PC-9 (cell line): ENCODE results near the gene SLC37A3. TPM values are rescaled to one million over a fixed set of nuclear protein-coding genes. Genes with fewer than 3 reads are reported as not detected.
"Not testable (repeated sequence)": the region's sequence is repeated elsewhere in the genome, so short reads cannot be mapped to it uniquely, and the experiment has no call there.

Source experiments
- BruUV-seq: library from RNA; stranded (reverse); fragments of 400-500 nt; replicated peaks from 2 replicates; lab custom pipeline; 2021; lab: Mats Ljungman, UMichigan
- CTCF ChIA-PET: fragments of 300-600 bp; sonication (Branson Sonifier 250); formaldehyde crosslinking; loops from one replicate; lab custom pipeline; 2022; ENCODE audit warnings: antibody characterized with exemption; lab: Charles Lee
- POLR2A ChIA-PET: fragments of 300-600 bp; sonication (Branson Sonifier 250); formaldehyde crosslinking; loops from one replicate; lab custom pipeline; 2022; ENCODE audit warnings: antibody characterized with exemption; ENCODE audit not compliant: unreplicated experiment; lab: Charles Lee
- DNase-seq, 2 experiments: peaks; one replicate each; pipeline versions ENCODE4 v3.0.0 to v3.0.0-alpha.2; 2015 to 2022; ENCODE audit warnings: mixed read lengths in 1 of 2
- H2AFZ ChIP-seq: fragments of 200-600 bp; sonication (generic); 2 replicates; pipeline ENCODE4 v1.8.1; 2017; ENCODE audit warnings: antibody characterized with exemption
- H3F3A ChIP-seq: fragments of 200-600 bp; sonication (generic); 2 replicates; pipeline ENCODE4 v1.8.1; 2017; ENCODE audit warnings: antibody characterized with exemption, mild to moderate bottlenecking, low read depth; ENCODE audit not compliant: insufficient read depth
- H3K27ac ChIP-seq: fragments of 200-600 bp; sonication (generic); 2 replicates; pipeline ENCODE4 v1.6.1; 2016; ENCODE audit warnings: mixed run types
- H3K27me3 ChIP-seq: fragments of 200-600 bp; sonication (generic); 2 replicates; pipeline ENCODE4 v1.6.1; 2016; ENCODE audit warnings: low read depth, mixed run types; ENCODE audit not compliant: insufficient read depth
- H3K36me3 ChIP-seq: fragments of 200-600 bp; sonication (generic); 2 replicates; pipeline ENCODE4 v1.6.1; 2016; ENCODE audit warnings: low read depth, mixed run types
- H3K4me1 ChIP-seq: fragments of 200-600 bp; sonication (generic); replicated peaks from 2 replicates; pipeline ENCODE4 v1.6.1; 2016; ENCODE audit warnings: mixed run types; ENCODE audit not compliant: insufficient read depth
- H3K4me2 ChIP-seq: fragments of 200-600 bp; sonication (generic); 2 replicates; pipeline ENCODE4 v1.6.1; 2017; ENCODE audit warnings: mixed run types
- H3K4me3 ChIP-seq: fragments of 200-600 bp; sonication (generic); 2 replicates; pipeline ENCODE4 v1.6.1; 2016; ENCODE audit warnings: mixed run types
- H3K79me2 ChIP-seq: fragments of 200-600 bp; sonication (generic); 2 replicates; pipeline ENCODE4 v1.6.1; 2017; ENCODE audit warnings: low read depth, mixed run types
- H3K9me2 ChIP-seq: fragments of 200-600 bp; sonication (generic); 2 replicates; pipeline ENCODE4 v1.8.1; 2017; ENCODE audit warnings: mild to moderate bottlenecking; ENCODE audit not compliant: insufficient read depth
- H3K9me3 ChIP-seq: fragments of 200-600 bp; sonication (generic); 2 replicates; pipeline ENCODE4 v1.8.1; 2016; ENCODE audit warnings: low read depth; ENCODE audit not compliant: insufficient read depth
- H4K20me1 ChIP-seq: fragments of 200-600 bp; sonication (generic); 2 replicates; pipeline ENCODE4 v1.8.1; 2017; ENCODE audit not compliant: insufficient read depth
- CTCF ChIP-seq: fragments of 200-600 bp; sonication (generic); conservative IDR thresholded peaks from 2 replicates; pipeline ENCODE4 v1.6.1; 2017; ENCODE audit warnings: mixed run types, antibody characterized with exemption, mild to moderate bottlenecking, moderate library complexity
- EZH2 ChIP-seq: fragments of 200-600 bp; sonication (generic); IDR thresholded peaks from 2 replicates; pipeline ENCODE4 v1.8.0; 2017; ENCODE audit warnings: antibody characterized with exemption, low read depth
- intact Hi-C: fragments of 100-400 bp; cut with micrococcal nuclease; formaldehyde crosslinking; loops from one replicate; pipeline ENCODE4 v1.10.0; 2022; ENCODE audit not compliant: unreplicated experiment
- total RNA-seq: library from RNA; stranded (reverse); gene quantifications from 2 replicates; pipeline ENCODE4 v1.2.3, GENCODE V29; 2021

SLC37A3 gene
- total RNA-seq, 1 experiment from 2014 or later = 54.8 TPM

- Histone ChIP-seq H3K4me3 (no peak overlapping the region), H3K4me1 (no peaks in the 10 kb centered on the region), H3F3A (no peaks in the 10 kb centered on the region), H3K36me3 (no peaks in the 10 kb centered on the region), H2AFZ (no peak overlapping the region), H3K79me2 (no peaks in the 10 kb centered on the region), H3K4me2 (no peak overlapping the region), H3K9me3 (no peaks in the 10 kb centered on the region), H3K9me2 (no peaks in the 10 kb centered on the region), H4K20me1 (no peaks in the 10 kb centered on the region), H3K27ac (no peak overlapping the region), H3K27me3 (no peaks in the 10 kb centered on the region)
- intact Hi-C loops = no loop called here
- ChIA-PET POLR2A (no interaction called here), CTCF (no interaction called here)
- DNase-seq = no peak
- no TSS peak for BruUV-seq
- TF ChIP-seq EZH2 (no peak), CTCF (no peak)
Observed at GRCh38 chr7:140421521-140421920, 23.2 kb upstream of the SLC37A3 start.

GRCh38 chr7:140418653-140419052, 20.3 kb upstream of the SLC37A3 start:
- ChIA-PET POLR2A (no interaction called here), CTCF (interaction anchor here (0.7 kb wide), 1 partner anchor 241 kb away, joined by 4 read pairs; no protein-coding TSS in a partner anchor)
- no peak overlapping the region for H2AFZ ChIP-seq
- intact Hi-C loops = no loop called here
- TF ChIP-seq EZH2 (no peak), CTCF (no peak)
- H3K36me3 ChIP-seq = no peaks in the 10 kb centered on the region
- H3K27ac ChIP-seq = no peak overlapping the region
- no peaks in the 10 kb centered on the region for H3K27me3 ChIP-seq
- no peak overlapping the region for H3K4me3 ChIP-seq
- no peaks in the 10 kb centered on the region for H3K4me1 ChIP-seq
- H3F3A ChIP-seq = no peaks in the 10 kb centered on the region
- H3K9me3 ChIP-seq = no peaks in the 10 kb centered on the region
- DNase-seq = no peak
- H4K20me1 ChIP-seq = no peaks in the 10 kb centered on the region
- H3K4me2 ChIP-seq = no peak overlapping the region
- no TSS peak for BruUV-seq
- H3K9me2 ChIP-seq = no peaks in the 10 kb centered on the region
- H3K79me2 ChIP-seq = no peaks in the 10 kb centered on the region

- H3K27ac ChIP-seq, H3F3A ChIP-seq, H3K4me2 ChIP-seq, H3K9me2 ChIP-seq, H3K36me3 ChIP-seq, H3K9me3 ChIP-seq, H3K4me3 ChIP-seq, H4K20me1 ChIP-seq, POLR2A ChIA-PET, H3K4me1 ChIP-seq, BruUV-seq, H3K79me2 ChIP-seq, H2AFZ ChIP-seq, intact Hi-C loops, DNase-seq, H3K27me3 ChIP-seq: not testable (repeated sequence)
- CTCF ChIA-PET = interaction anchor here (0.6 kb wide), 1 partner anchor 749 kb away, joined by 13 read pairs; no protein-coding TSS in a partner anchor
Observed at GRCh38 chr7:140418156-140418472, 19.8 kb upstream of the SLC37A3 start.
